DND-41 (cell line): ENCODE results near the gene MIAT.
A peak's percentile ranks its signal among the peaks of the same experiment; 100 is the strongest.
"Not testable (repeated sequence)": the region's sequence is repeated elsewhere in the genome, so short reads cannot be mapped to it uniquely, and the experiment has no call there.

Experiments
- ATAC-seq: fragments of 200-7000 bp; cut with Tn5 transposase; 3 replicates; pipeline ENCODE4 v1.9.1; 2021; ENCODE audit warnings: low read depth; ENCODE audit not compliant: insufficient read depth
- DNase-seq: peaks from one replicate; pipeline ENCODE4 v3.0.0-alpha.2; 2020
- H2AFZ ChIP-seq: 2 replicates; pipeline ENCODE4 v1.6.0; 2012; ENCODE audit warnings: low read depth, low read length
- H3K27ac ChIP-seq: 2 replicates; pipeline ENCODE4 v1.5.1; 2012; ENCODE audit warnings: low read length, inconsistent platforms
- H3K27me3 ChIP-seq: fragments of 200-600 bp; sonication (generic); 2 replicates; pipeline ENCODE4 v1.6.0; 2012; ENCODE audit warnings: low read length, mild to moderate bottlenecking, inconsistent platforms; ENCODE audit not compliant: insufficient read depth, poor library complexity
- H3K36me3 ChIP-seq: 2 replicates; pipeline ENCODE4 v1.5.1; 2012; ENCODE audit warnings: low read length, inconsistent platforms; ENCODE audit not compliant: insufficient read depth
- H3K4me1 ChIP-seq: 2 replicates; pipeline ENCODE4 v1.5.1; 2012; ENCODE audit warnings: mild to moderate bottlenecking, low read length; ENCODE audit not compliant: insufficient read depth
- H3K4me2 ChIP-seq: 2 replicates; pipeline ENCODE4 v1.6.0; 2012; ENCODE audit warnings: mild to moderate bottlenecking, moderate library complexity, low read length, inconsistent platforms; ENCODE audit not compliant: insufficient read depth
- H3K4me3 ChIP-seq, 2 experiments: fragments of 200-600 bp in 1 of 2; shearing (Covaris generic) in 1 of 2; 2 replicates each; pipeline ENCODE4 v1.5.1; 2012 to 2016; ENCODE audit warnings: inconsistent platforms in 2 of 2, low read length in 2 of 2, mild to moderate bottlenecking in 2 of 2, low read depth in 1 of 2, moderate library complexity in 1 of 2
- H3K79me2 ChIP-seq: 2 replicates; pipeline ENCODE4 v1.6.0; 2012; ENCODE audit warnings: low read length, inconsistent platforms; ENCODE audit not compliant: insufficient read depth
- H3K9ac ChIP-seq: 2 replicates; pipeline ENCODE4 v1.6.0; 2012; ENCODE audit warnings: low read depth, mild to moderate bottlenecking, inconsistent platforms, low read length, moderate library complexity
- H3K9me3 ChIP-seq: 2 replicates; pipeline ENCODE4 v1.5.1; 2012; ENCODE audit warnings: low read length, moderate library complexity, mild to moderate bottlenecking, inconsistent platforms; ENCODE audit not compliant: insufficient read depth, severe bottlenecking
- H4K20me1 ChIP-seq: 2 replicates; pipeline ENCODE4 v1.6.0; 2012; ENCODE audit warnings: low read length; ENCODE audit not compliant: insufficient read depth
- EZH2 ChIP-seq: IDR thresholded peaks from 3 replicates; pipeline ENCODE4 v1.6.1; 2012; ENCODE audit warnings: borderline replicate concordance, low read depth, mild to moderate bottlenecking, moderate library complexity, low read length, inconsistent platforms; ENCODE audit not compliant: severe bottlenecking
- TF ChIP-seq, protein P1 (sequence below): IDR thresholded peaks from 2 replicates; pipeline ENCODE4 v1.5.1; 2012; ENCODE audit warnings: borderline replicate concordance, low read length, moderate library complexity, mild to moderate bottlenecking; ENCODE audit not compliant: poor library complexity, severe bottlenecking; ENCODE audit errors: extremely low read depth

The MIAT gene

DNA sequence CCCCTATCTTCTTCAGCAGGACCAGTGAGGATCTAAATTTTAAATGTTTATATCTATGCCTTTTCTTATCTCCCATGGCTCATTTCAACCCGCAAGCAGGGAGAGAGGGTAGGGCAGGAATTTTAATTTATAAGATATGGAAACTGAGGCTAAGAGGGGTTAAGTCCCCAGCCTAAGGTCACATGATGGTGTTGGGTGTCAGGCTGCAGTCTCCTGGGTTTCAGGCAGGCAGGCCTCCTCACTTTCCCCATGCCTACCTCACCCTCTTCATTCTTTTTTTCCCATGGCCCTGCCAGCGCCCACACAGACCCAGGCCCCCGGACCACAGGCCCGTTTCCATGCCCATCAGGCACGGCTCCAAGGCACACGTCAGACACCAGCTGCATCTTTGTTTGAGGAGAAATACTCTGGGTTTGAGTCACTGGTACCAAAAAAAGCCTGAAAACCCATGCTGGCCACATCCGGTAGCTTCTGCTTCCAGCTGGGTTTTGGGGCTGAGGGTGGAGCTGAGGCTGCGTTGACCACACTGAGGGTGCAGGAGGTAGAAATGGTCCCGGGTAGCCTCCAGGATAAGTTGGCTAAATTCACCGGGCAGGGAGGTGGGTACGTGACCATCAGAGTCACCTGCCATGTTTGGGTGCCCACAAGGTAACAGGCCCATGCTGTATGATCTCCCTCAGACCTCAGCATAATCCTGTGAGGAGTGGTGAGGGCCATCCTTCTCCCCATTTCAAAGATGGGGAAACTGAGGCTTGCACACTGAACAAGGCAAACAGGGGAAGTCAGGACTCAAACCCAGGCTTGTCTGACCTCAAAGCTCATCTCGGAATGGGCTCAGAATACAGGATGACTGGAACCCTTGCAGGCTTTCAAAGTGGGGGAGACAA is 47.1 kb upstream of the MIAT start:
- DNase-seq, result peak; percentile 55
- H2AFZ ChIP-seq, result no peak overlapping the region
- H4K20me1 ChIP-seq, result no peaks in the 10 kb centered on the region
- H3K79me2 ChIP-seq, result no peaks in the 10 kb centered on the region
- peak; percentile 80 for ATAC-seq
- H3K4me2 ChIP-seq, result no peak overlapping the region
- no peak overlapping the region for H3K27ac ChIP-seq
- no peaks in the 10 kb centered on the region for H3K9me3 ChIP-seq
- H3K27me3 ChIP-seq, result no peaks in the 10 kb centered on the region
- H3K36me3 ChIP-seq, result no peaks in the 10 kb centered on the region
- no peak for TF ChIP-seq EZH2
- TF ChIP-seq, protein P1, sequence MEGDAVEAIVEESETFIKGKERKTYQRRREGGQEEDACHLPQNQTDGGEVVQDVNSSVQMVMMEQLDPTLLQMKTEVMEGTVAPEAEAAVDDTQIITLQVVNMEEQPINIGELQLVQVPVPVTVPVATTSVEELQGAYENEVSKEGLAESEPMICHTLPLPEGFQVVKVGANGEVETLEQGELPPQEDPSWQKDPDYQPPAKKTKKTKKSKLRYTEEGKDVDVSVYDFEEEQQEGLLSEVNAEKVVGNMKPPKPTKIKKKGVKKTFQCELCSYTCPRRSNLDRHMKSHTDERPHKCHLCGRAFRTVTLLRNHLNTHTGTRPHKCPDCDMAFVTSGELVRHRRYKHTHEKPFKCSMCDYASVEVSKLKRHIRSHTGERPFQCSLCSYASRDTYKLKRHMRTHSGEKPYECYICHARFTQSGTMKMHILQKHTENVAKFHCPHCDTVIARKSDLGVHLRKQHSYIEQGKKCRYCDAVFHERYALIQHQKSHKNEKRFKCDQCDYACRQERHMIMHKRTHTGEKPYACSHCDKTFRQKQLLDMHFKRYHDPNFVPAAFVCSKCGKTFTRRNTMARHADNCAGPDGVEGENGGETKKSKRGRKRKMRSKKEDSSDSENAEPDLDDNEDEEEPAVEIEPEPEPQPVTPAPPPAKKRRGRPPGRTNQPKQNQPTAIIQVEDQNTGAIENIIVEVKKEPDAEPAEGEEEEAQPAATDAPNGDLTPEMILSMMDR, result no peak
- no peak overlapping the region for H3K4me3 ChIP-seq
- H3K9ac ChIP-seq, result no peak overlapping the region
- peaks cover 6% of the 10 kb centered on the region for H3K4me1 ChIP-seq

DNA sequence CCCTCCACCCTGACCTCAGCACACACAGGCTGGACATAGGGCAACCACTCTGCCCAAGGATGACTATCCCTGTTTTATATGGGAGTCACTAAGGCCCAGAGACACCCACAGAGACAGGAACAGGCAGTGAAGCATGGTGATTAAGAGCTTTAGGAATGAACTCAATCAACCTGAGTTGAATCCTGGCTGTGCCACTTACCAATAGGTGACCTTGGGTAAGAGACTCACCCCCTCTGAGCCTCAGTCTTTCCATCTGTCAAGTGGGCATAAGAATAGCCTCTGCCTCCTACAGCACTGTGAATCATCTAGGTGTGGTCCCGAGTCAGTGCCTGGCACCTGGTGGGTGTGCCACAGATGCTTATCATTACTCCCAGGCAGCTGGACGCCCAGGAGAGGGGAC is 46.4 kb upstream of the MIAT start:
- Histone ChIP-seq H3K4me3 (no peak overlapping the region), H3K36me3 (no peaks in the 10 kb centered on the region), H3K9ac (no peak overlapping the region), H3K4me2 (no peak overlapping the region), H3K27ac (no peak overlapping the region), H3K4me1 (peaks cover 6% of the 10 kb centered on the region), H2AFZ (no peak overlapping the region), H4K20me1 (no peaks in the 10 kb centered on the region), H3K27me3 (no peaks in the 10 kb centered on the region), H3K79me2 (no peaks in the 10 kb centered on the region), H3K9me3 (no peaks in the 10 kb centered on the region)
- DNase-seq (no peak), ATAC-seq (no peak)
- TF ChIP-seq, protein P1, result no peak
- no peak for TF ChIP-seq EZH2

DNA sequence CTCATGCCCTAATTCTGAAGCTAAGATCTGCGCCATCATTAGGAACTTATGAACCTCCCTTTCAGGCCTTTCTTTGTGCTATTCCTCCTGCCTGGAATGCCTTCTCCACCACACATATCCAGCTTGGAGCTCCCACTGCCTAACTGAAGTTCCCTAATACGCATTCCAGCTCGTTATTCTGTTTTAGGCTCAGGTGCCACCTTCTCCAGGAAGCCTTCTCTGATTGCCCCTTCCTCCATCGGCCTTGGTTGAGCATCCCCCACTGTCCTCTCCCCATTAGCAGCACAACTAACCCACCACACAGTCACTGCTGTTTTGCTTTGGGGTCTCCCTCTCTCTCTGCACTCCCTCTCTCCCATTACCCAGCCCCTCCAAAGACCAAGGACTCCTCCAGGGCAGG is 44.7 kb upstream of the MIAT start:
- Histone ChIP-seq H3K4me2 (no peak overlapping the region), H3K36me3 (no peaks in the 10 kb centered on the region), H4K20me1 (no peaks in the 10 kb centered on the region), H3K27ac (no peak overlapping the region), H3K4me3 (no peak overlapping the region), H3K4me1 (peaks cover 6% of the 10 kb centered on the region), H3K9ac (no peak overlapping the region), H2AFZ (no peak overlapping the region), H3K27me3 (no peaks in the 10 kb centered on the region), H3K9me3 (no peaks in the 10 kb centered on the region), H3K79me2 (no peaks in the 10 kb centered on the region)
- ATAC-seq (no peak), DNase-seq (no peak)
- TF ChIP-seq, protein P1, result no peak
- no peak for TF ChIP-seq EZH2

DNA sequence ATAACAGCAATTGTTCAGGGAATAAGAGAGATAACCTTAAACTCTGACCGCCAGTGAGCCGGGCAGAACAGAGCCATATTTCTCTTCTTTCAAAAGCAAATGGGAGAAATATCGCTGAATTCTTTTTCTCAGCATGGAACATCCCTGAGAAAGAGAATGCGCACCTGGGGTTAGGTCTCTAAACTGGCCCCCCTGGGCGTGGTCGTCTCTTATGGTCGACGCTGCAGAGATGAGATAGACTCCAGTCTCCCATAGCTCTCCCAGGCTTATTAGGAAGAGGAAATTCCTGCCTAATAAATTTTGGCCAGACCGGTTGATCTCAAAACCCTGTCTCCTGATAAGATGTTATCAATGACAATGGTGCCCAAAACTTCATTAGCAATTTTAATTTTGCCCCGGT is 43.6 kb upstream of the MIAT start:
- not testable (repeated sequence) for H3K4me2 ChIP-seq, H3K27ac ChIP-seq, ATAC-seq, H3K4me1 ChIP-seq, H3K9ac ChIP-seq, H4K20me1 ChIP-seq, H3K9me3 ChIP-seq, DNase-seq, H3K4me3 ChIP-seq, H3K79me2 ChIP-seq, H2AFZ ChIP-seq, H3K27me3 ChIP-seq, H3K36me3 ChIP-seq
